ENCODE measurements around the gene KRTAP22-2.

DNA sequence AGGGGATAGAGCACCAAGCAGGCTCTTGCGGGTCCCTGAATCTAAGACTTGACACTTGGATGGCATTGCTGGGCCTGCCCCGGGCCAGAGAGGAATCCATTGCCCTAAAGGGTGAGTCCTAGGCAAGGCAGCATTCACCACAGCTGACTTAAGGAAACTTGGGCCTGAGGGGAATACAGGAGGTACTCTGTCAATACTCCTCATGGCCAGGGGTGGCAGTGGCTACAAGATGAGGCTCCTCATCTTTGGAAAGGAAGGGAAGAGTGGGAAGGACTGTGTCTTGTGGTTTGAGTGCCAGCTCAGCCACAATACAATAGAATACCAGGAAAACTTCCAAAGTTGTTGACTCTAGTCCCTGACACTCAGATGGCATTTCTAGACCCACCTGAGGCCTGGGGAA, 15.8 kb upstream of the KRTAP22-2 start:
- TF ChIP-seq, protein P1, sequence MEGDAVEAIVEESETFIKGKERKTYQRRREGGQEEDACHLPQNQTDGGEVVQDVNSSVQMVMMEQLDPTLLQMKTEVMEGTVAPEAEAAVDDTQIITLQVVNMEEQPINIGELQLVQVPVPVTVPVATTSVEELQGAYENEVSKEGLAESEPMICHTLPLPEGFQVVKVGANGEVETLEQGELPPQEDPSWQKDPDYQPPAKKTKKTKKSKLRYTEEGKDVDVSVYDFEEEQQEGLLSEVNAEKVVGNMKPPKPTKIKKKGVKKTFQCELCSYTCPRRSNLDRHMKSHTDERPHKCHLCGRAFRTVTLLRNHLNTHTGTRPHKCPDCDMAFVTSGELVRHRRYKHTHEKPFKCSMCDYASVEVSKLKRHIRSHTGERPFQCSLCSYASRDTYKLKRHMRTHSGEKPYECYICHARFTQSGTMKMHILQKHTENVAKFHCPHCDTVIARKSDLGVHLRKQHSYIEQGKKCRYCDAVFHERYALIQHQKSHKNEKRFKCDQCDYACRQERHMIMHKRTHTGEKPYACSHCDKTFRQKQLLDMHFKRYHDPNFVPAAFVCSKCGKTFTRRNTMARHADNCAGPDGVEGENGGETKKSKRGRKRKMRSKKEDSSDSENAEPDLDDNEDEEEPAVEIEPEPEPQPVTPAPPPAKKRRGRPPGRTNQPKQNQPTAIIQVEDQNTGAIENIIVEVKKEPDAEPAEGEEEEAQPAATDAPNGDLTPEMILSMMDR (IDR thresholded peaks at IDR 0.05): no peak
- TF ChIP-seq ZFX (IDR thresholded peaks at IDR 0.05; ENCODE audit: borderline replicate concordance): no peak

Measured in 22Rv1 (cell line).